PFSK-1 (cell line): ENCODE results near the gene TMEM129.

ENCODE experiments used
- POLR2AphosphoS5 ChIP-seq: IDR thresholded peaks from 2 replicates; pipeline ENCODE4 v1.6.1; 2012; ENCODE audit warnings: low read depth, mild to moderate bottlenecking, control low read depth, low read length, moderate library complexity
- SIN3A ChIP-seq: IDR thresholded peaks from 2 replicates; pipeline ENCODE4 v1.6.1; 2012; ENCODE audit warnings: mild to moderate bottlenecking, low read length, moderate library complexity, borderline replicate concordance; ENCODE audit not compliant: insufficient read depth
- TF ChIP-seq, protein P1 (sequence below), 2 experiments: IDR thresholded peaks; 2 replicates each; pipeline versions ENCODE4 v1.6.1 to v1.8.0; 2011 to 2012; ENCODE audit warnings: low read depth in 2 of 2, low read length in 2 of 2, control low read depth in 1 of 2, inconsistent platforms in 1 of 2, mild to moderate bottlenecking in 1 of 2, moderate library complexity in 1 of 2; ENCODE audit not compliant: insufficient read depth in 1 of 2

DNA sequence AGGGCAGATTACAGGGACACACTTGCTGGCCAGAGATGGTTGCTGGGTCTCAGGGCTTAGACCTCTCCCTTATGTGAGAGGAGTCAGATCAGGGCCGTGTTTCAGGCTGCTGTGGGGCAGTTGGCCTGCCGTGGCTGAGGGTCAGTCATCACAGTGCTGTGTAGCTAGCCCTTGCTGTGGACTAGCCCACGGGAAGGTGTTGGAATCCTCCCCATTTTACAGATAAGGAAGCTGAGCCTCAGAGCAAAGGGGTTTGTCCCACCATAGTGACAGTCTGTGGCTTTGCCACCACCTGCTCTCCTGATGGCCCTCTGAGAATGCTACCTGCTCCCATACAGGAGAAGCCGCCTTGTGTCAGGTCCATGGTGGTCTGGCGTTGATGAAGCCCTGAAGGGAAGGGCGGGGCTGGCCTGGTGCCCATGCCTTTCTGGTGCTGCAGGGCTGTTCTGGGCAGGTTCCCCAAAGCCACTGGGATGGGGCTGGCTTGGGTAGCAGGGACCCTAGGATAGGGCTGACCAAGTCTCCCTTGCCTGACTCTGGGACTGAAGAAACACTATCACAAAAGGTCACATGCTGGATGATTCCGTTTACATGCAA lies 34.6 kb downstream of the TMEM129 start:
- TF ChIP-seq, protein P1, sequence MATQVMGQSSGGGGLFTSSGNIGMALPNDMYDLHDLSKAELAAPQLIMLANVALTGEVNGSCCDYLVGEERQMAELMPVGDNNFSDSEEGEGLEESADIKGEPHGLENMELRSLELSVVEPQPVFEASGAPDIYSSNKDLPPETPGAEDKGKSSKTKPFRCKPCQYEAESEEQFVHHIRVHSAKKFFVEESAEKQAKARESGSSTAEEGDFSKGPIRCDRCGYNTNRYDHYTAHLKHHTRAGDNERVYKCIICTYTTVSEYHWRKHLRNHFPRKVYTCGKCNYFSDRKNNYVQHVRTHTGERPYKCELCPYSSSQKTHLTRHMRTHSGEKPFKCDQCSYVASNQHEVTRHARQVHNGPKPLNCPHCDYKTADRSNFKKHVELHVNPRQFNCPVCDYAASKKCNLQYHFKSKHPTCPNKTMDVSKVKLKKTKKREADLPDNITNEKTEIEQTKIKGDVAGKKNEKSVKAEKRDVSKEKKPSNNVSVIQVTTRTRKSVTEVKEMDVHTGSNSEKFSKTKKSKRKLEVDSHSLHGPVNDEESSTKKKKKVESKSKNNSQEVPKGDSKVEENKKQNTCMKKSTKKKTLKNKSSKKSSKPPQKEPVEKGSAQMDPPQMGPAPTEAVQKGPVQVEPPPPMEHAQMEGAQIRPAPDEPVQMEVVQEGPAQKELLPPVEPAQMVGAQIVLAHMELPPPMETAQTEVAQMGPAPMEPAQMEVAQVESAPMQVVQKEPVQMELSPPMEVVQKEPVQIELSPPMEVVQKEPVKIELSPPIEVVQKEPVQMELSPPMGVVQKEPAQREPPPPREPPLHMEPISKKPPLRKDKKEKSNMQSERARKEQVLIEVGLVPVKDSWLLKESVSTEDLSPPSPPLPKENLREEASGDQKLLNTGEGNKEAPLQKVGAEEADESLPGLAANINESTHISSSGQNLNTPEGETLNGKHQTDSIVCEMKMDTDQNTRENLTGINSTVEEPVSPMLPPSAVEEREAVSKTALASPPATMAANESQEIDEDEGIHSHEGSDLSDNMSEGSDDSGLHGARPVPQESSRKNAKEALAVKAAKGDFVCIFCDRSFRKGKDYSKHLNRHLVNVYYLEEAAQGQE (IDR thresholded peaks at IDR 0.05; ENCODE audit: insufficient read depth in 1 of 2, low read depth in 2 of 2, low read length in 2 of 2), result no peak
- no peak for TF ChIP-seq POLR2AphosphoS5
- no peak for TF ChIP-seq SIN3A
